ENCODE data around the gene FLNB.

DNA sequence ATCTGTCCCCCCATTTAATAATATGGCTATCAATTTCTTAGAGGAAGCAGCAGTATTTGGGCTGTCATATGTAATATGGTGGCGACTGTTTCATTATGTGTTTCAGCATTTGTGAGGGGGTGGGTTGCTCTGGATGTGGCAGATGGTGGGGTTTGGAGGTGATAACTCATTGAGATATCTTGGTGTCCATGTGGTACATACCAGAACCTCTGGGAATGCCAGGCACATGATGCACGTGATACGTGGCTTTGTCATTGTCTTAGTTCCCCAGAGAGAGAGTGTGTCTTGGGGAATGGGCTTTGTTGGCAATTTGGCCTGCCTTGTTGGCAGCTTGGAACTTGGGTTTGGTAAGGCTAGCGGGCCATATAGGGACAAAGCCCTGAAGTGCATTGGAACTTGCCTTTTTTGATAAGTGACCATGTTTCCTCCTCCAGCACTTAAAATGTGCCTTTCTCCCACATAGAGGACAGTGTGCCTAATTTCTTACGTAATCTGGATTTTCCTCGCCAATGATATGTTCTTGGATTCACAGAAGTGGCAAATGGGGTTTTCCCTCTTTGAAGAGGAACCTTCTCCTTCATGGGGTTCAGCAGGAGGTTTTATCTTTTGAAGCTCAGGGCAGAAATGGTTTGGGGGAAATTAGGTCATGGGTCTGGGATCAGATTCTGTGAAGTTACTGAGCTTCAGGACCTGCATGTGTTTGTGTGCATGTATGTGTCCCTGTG, 123.0 kb downstream of the FLNB start:
- TF ChIP-seq ZNF660 (CRISPR knock-in tag; IDR thresholded peaks at IDR 0.05; ENCODE audit: borderline replicate concordance, low read depth): no peak
- TF ChIP-seq FOXK2 (IDR thresholded peaks at IDR 0.05): no peak
- TF ChIP-seq ZBTB7A (CRISPR knock-in tag; IDR thresholded peaks at IDR 0.05): no peak
- TF ChIP-seq, protein P1, sequence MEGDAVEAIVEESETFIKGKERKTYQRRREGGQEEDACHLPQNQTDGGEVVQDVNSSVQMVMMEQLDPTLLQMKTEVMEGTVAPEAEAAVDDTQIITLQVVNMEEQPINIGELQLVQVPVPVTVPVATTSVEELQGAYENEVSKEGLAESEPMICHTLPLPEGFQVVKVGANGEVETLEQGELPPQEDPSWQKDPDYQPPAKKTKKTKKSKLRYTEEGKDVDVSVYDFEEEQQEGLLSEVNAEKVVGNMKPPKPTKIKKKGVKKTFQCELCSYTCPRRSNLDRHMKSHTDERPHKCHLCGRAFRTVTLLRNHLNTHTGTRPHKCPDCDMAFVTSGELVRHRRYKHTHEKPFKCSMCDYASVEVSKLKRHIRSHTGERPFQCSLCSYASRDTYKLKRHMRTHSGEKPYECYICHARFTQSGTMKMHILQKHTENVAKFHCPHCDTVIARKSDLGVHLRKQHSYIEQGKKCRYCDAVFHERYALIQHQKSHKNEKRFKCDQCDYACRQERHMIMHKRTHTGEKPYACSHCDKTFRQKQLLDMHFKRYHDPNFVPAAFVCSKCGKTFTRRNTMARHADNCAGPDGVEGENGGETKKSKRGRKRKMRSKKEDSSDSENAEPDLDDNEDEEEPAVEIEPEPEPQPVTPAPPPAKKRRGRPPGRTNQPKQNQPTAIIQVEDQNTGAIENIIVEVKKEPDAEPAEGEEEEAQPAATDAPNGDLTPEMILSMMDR (CRISPR knock-in tag; IDR thresholded peaks at IDR 0.05): no peak
- no peak for TF ChIP-seq ZNF274 (CRISPR knock-in tag; IDR thresholded peaks at IDR 0.05)
- TF ChIP-seq XBP1 (CRISPR knock-in tag; IDR thresholded peaks at IDR 0.05): no peak
- no peak for TF ChIP-seq HOXD1 (CRISPR knock-in tag; IDR thresholded peaks at IDR 0.05)
- TF ChIP-seq JUND (CRISPR knock-in tag; IDR thresholded peaks at IDR 0.05): no peak
- TF ChIP-seq POLR2A (IDR thresholded peaks at IDR 0.05; ENCODE audit: insufficient read depth in 1 of 2, low read depth in 2 of 2, low read length in 2 of 2): no peak
- no peak for TF ChIP-seq ZSCAN22 (CRISPR knock-in tag; IDR thresholded peaks at IDR 0.05)
- TF ChIP-seq, protein P2, sequence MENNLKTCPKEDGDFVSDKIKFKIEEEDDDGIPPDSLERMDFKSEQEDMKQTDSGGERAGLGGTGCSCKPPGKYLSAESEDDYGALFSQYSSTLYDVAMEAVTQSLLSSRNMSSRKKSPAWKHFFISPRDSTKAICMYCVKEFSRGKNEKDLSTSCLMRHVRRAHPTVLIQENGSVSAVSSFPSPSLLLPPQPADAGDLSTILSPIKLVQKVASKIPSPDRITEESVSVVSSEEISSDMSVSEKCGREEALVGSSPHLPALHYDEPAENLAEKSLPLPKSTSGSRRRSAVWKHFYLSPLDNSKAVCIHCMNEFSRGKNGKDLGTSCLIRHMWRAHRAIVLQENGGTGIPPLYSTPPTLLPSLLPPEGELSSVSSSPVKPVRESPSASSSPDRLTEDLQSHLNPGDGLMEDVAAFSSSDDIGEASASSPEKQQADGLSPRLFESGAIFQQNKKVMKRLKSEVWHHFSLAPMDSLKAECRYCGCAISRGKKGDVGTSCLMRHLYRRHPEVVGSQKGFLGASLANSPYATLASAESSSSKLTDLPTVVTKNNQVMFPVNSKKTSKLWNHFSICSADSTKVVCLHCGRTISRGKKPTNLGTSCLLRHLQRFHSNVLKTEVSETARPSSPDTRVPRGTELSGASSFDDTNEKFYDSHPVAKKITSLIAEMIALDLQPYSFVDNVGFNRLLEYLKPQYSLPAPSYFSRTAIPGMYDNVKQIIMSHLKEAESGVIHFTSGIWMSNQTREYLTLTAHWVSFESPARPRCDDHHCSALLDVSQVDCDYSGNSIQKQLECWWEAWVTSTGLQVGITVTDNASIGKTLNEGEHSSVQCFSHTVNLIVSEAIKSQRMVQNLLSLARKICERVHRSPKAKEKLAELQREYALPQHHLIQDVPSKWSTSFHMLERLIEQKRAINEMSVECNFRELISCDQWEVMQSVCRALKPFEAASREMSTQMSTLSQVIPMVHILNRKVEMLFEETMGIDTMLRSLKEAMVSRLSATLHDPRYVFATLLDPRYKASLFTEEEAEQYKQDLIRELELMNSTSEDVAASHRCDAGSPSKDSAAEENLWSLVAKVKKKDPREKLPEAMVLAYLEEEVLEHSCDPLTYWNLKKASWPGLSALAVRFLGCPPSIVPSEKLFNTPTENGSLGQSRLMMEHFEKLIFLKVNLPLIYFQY (CRISPR knock-in tag; IDR thresholded peaks at IDR 0.05; ENCODE audit: borderline replicate concordance): no peak
- no peak for TF ChIP-seq ZNF777 (CRISPR knock-in tag; IDR thresholded peaks at IDR 0.05)
